Stimulated activated naive B cell treated with anti-CD40 and anti-IgM and Interleukin-4, amounts not matched to agents 10 μg/mL and 1 μg/mL and 100 μg/mL, for 72 hours (primary cell): ENCODE measurements around the gene DSTN.

Source experiments
- ATAC-seq, 2 donors: fragments of 150-1000 bp; cut with Tn5 transposase; replicated peaks; 2 replicates each; pipeline ENCODE4 v1.10.0; 2021; ENCODE audit warnings: moderate library complexity in 1 of 2
- DNase-seq: peaks from one replicate; pipeline ENCODE4 v3.0.0; 2021
- H3K27ac Mint-ChIP-seq: one replicate; pipeline ENCODE4 v1.8.0; 2022; ENCODE audit warnings: mild to moderate bottlenecking, mixed read lengths
- H3K27me3 Mint-ChIP-seq, 2 donors: one replicate each; pipeline ENCODE4 v1.8.0; 2022; ENCODE audit warnings: mixed read lengths in 2 of 2
- H3K36me3 Mint-ChIP-seq, 2 donors: one replicate each; pipeline ENCODE4 v1.8.0; 2022; ENCODE audit warnings: mixed read lengths in 2 of 2, mild to moderate bottlenecking in 1 of 2
- H3K4me1 Mint-ChIP-seq, 2 donors: one replicate each; pipeline ENCODE4 v1.8.0; 2022; ENCODE audit warnings: mixed read lengths in 2 of 2, mild to moderate bottlenecking in 1 of 2
- H3K4me3 Mint-ChIP-seq, 2 donors: one replicate each; pipeline ENCODE4 v1.8.0; 2022; ENCODE audit warnings: mild to moderate bottlenecking in 2 of 2, mixed read lengths in 2 of 2, moderate library complexity in 1 of 2
- H3K9me3 Mint-ChIP-seq, 2 donors: one replicate each; pipeline ENCODE4 v1.8.0; 2022; ENCODE audit warnings: mixed read lengths in 2 of 2, mild to moderate bottlenecking in 1 of 2

DSTN gene

GRCh38 chr20:17537959-17538358 is 31.9 kb upstream of the DSTN start:
- DNase-seq (no peak), ATAC-seq (no peak)
- H3K27ac Mint-ChIP-seq: no peak overlapping the region
- H3K9me3 Mint-ChIP-seq: no peaks in the 10 kb centered on the region
- H3K4me3 Mint-ChIP-seq: no peak overlapping the region
- no peaks in the 10 kb centered on the region for H3K36me3 Mint-ChIP-seq
- peaks cover 12 to 20% of the 10 kb centered on the region in 2 donors for H3K4me1 Mint-ChIP-seq
- H3K27me3 Mint-ChIP-seq: peaks cover 13 to 23% of the 10 kb centered on the region in 2 donors

GRCh38 chr20:17538517-17539170 is 31.2 kb upstream of the DSTN start:
- Mint-ChIP-seq H3K36me3 (no peaks in the 10 kb centered on the region), H3K4me1 (peaks cover 12 to 20% of the 10 kb centered on the region in 2 donors), H3K4me3 (no peak overlapping the region), H3K27ac (no peak overlapping the region), H3K27me3 (peaks cover 13 to 29% of the 10 kb centered on the region in 2 donors), H3K9me3 (no peaks in the 10 kb centered on the region)
- ATAC-seq (peak; percentile 87 to 97), DNase-seq (peak; percentile 54)

GRCh38 chr20:17541596-17541995 is 28.3 kb upstream of the DSTN start:
- Mint-ChIP-seq H3K4me1 (peaks cover 12 to 19% of the 10 kb centered on the region in 2 donors), H3K27me3 (peaks cover 24 to 48% of the 10 kb centered on the region in 2 donors), H3K4me3 (no peak overlapping the region), H3K9me3 (no peaks in the 10 kb centered on the region), H3K36me3 (no peaks in the 10 kb centered on the region), H3K27ac (no peak overlapping the region)
- ATAC-seq: no peak
- DNase-seq: no peak

- DNase-seq: no peak
- H3K27me3 Mint-ChIP-seq: peaks cover 24 to 48% of the 10 kb centered on the region in 2 donors
- no peaks in the 10 kb centered on the region for H3K36me3 Mint-ChIP-seq
These were observed 27.9 kb upstream of the DSTN start for GRCh38 chr20:17541996-17542395.

GRCh38 chr20:17542481-17542880 is 27.4 kb upstream of the DSTN start:
- Mint-ChIP-seq H3K36me3 (no peaks in the 10 kb centered on the region), H3K27ac (no peak overlapping the region), H3K4me1 (peaks cover 9 to 12% of the 10 kb centered on the region in 2 donors), H3K9me3 (no peaks in the 10 kb centered on the region), H3K4me3 (no peak overlapping the region), H3K27me3 (peaks cover 24 to 48% of the 10 kb centered on the region in 2 donors)
- DNase-seq (no peak), ATAC-seq (no peak)

More at GRCh38 chr20:17541996-17542395, 27.9 kb upstream of the DSTN start:
- no peak overlapping the region for H3K27ac Mint-ChIP-seq
- no peak overlapping the region for H3K4me3 Mint-ChIP-seq
- no peaks in the 10 kb centered on the region for H3K9me3 Mint-ChIP-seq
- no peak for ATAC-seq
- peaks cover 12 to 15% of the 10 kb centered on the region in 2 donors for H3K4me1 Mint-ChIP-seq

GRCh38 chr20:17542993-17543412 is 26.9 kb upstream of the DSTN start:
- peaks cover 20 to 44% of the 10 kb centered on the region in 2 donors for H3K27me3 Mint-ChIP-seq
- ATAC-seq (no peak), DNase-seq (no peak)
- H3K36me3 Mint-ChIP-seq: no peaks in the 10 kb centered on the region
- H3K27ac Mint-ChIP-seq: no peak overlapping the region
- no peak overlapping the region for H3K4me3 Mint-ChIP-seq
- H3K9me3 Mint-ChIP-seq: no peaks in the 10 kb centered on the region
- H3K4me1 Mint-ChIP-seq: peaks cover 6 to 8% of the 10 kb centered on the region in 2 donors

- Mint-ChIP-seq H3K27me3 (peaks cover 20 to 39% of the 10 kb centered on the region in 2 donors), H3K27ac (no peak overlapping the region), H3K36me3 (no peaks in the 10 kb centered on the region), H3K9me3 (no peaks in the 10 kb centered on the region), H3K4me1 (peaks cover 2 to 4% of the 10 kb centered on the region in 2 donors), H3K4me3 (no peak overlapping the region)
- ATAC-seq (no peak), DNase-seq (no peak)
These were observed 26.2 kb upstream of the DSTN start for GRCh38 chr20:17543531-17544131.

GRCh38 chr20:17545127-17545526 is 24.7 kb upstream of the DSTN start:
- Mint-ChIP-seq H3K4me3 (no peak overlapping the region), H3K4me1 (no peaks in the 10 kb centered on the region), H3K9me3 (no peaks in the 10 kb centered on the region), H3K36me3 (no peaks in the 10 kb centered on the region), H3K27me3 (peaks cover 22 to 39% of the 10 kb centered on the region in 2 donors), H3K27ac (no peak overlapping the region)
- DNase-seq (no peak), ATAC-seq (no peak)

GRCh38 chr20:17549131-17549530 is 20.7 kb upstream of the DSTN start:
- Mint-ChIP-seq H3K9me3 (no peaks in the 10 kb centered on the region), H3K4me3 (no peak overlapping the region), H3K4me1 (no peaks in the 10 kb centered on the region), H3K27me3 (peaks cover 10 to 20% of the 10 kb centered on the region in 2 donors), H3K36me3 (no peaks in the 10 kb centered on the region), H3K27ac (no peak overlapping the region)
- no peak for DNase-seq
- ATAC-seq: no peak

- H3K27ac Mint-ChIP-seq: no peak overlapping the region
- ATAC-seq: no peak
- H3K4me1 Mint-ChIP-seq: no peaks in the 10 kb centered on the region
- no peaks in the 10 kb centered on the region for H3K36me3 Mint-ChIP-seq
- no peak overlapping the region for H3K4me3 Mint-ChIP-seq
- H3K27me3 Mint-ChIP-seq: peaks cover 3 to 5% of the 10 kb centered on the region in 2 donors
- H3K9me3 Mint-ChIP-seq: no peaks in the 10 kb centered on the region
- no peak for DNase-seq
These were observed 14.8 kb upstream of the DSTN start for GRCh38 chr20:17555106-17555505.

GRCh38 chr20:17556837-17557674 is 12.8 kb upstream of the DSTN start:
- ATAC-seq (no peak), DNase-seq (no peak)
- Mint-ChIP-seq H3K4me3 (no peak overlapping the region), H3K4me1 (no peaks in the 10 kb centered on the region), H3K27ac (no peak overlapping the region), H3K9me3 (no peaks in the 10 kb centered on the region), H3K36me3 (no peaks in the 10 kb centered on the region), H3K27me3 (peaks cover 9 to 13% of the 10 kb centered on the region in 2 donors)

- no peak overlapping the region for H3K27ac Mint-ChIP-seq
- H3K4me1 Mint-ChIP-seq: no peaks in the 10 kb centered on the region
- no peaks in the 10 kb centered on the region for H3K36me3 Mint-ChIP-seq
- no peak for ATAC-seq
- H3K4me3 Mint-ChIP-seq: no peak overlapping the region
- no peaks in the 10 kb centered on the region for H3K9me3 Mint-ChIP-seq
- no peak for DNase-seq
- peaks cover 9 to 13% of the 10 kb centered on the region in 2 donors for H3K27me3 Mint-ChIP-seq
These were observed 12.2 kb upstream of the DSTN start for GRCh38 chr20:17557675-17558006.

GRCh38 chr20:17558154-17558940 is 11.5 kb upstream of the DSTN start:
- no peak for DNase-seq

GRCh38 chr20:17558941-17559304 is 11.0 kb upstream of the DSTN start:
- Mint-ChIP-seq H3K27ac (no peak overlapping the region), H3K27me3 (peaks cover 9 to 23% of the 10 kb centered on the region in 2 donors), H3K9me3 (no peaks in the 10 kb centered on the region), H3K36me3 (no peaks in the 10 kb centered on the region), H3K4me3 (no peak overlapping the region), H3K4me1 (no peaks in the 10 kb centered on the region)
- DNase-seq (no peak), ATAC-seq (no peak)

More at GRCh38 chr20:17558154-17558940, 11.5 kb upstream of the DSTN start:
- Mint-ChIP-seq H3K4me1 (no peaks in the 10 kb centered on the region), H3K9me3 (no peaks in the 10 kb centered on the region), H3K27ac (no peak overlapping the region), H3K36me3 (no peaks in the 10 kb centered on the region), H3K27me3 (peaks cover 9 to 17% of the 10 kb centered on the region in 2 donors), H3K4me3 (no peak overlapping the region)
- peak in 1 of 2 donors; percentile 53 for ATAC-seq
